Stomach (tissue), 9 donors: ENCODE data around the gene EPC1. TPM values are rescaled to one million over a fixed set of nuclear protein-coding genes. Genes with fewer than 3 reads are reported as not detected.
"Not testable (repeated sequence)": the region's sequence is repeated elsewhere in the genome, so short reads cannot be mapped to it uniquely, and the experiment has no call there.

ENCODE experiments used
- DNase-seq, 2 donors: peaks; one replicate each; pipeline versions ENCODE4 v3.0.0 to v3.0.0-alpha.2; 2013 to 2019
- H3K27ac ChIP-seq, 5 donors: fragments of 200-600 bp in 4 of 5; sonication (generic) in 4 of 5; one replicate each; pipeline ENCODE4 v1.5.1; 2013 to 2019; ENCODE audit warnings: mild to moderate bottlenecking in 1 of 5, moderate library complexity in 1 of 5
- H3K27me3 ChIP-seq, 3 donors: fragments of 200-600 bp; sonication (generic); one replicate each; pipeline ENCODE4 v1.5.1; 2017 to 2019; ENCODE audit warnings: mixed run types in 1 of 3
- H3K36me3 ChIP-seq, 4 donors: fragments of 200-600 bp; sonication (generic); 1 replicate in 3 of 4; 2 replicates in 1 of 4; pipeline ENCODE4 v1.5.1; 2016 to 2019
- H3K4me1 ChIP-seq, 4 donors: fragments of 200-600 bp; sonication (generic); one replicate each; pipeline ENCODE4 v1.5.1; 2016 to 2019
- H3K4me3 ChIP-seq, 4 donors: fragments of 200-600 bp; sonication (generic) in 3 of 4; one replicate each; pipeline ENCODE4 v1.5.1; 2016 to 2019; ENCODE audit warnings: mild to moderate bottlenecking in 1 of 4
- H3K9me3 ChIP-seq, 4 donors: fragments of 200-600 bp; sonication (generic); one replicate each; pipeline ENCODE4 v1.5.1; 2016 to 2019
- EP300 ChIP-seq: sonication (generic); formaldehyde crosslinking; IDR thresholded peaks from one replicate; pipeline ENCODE4 v1.6.1; 2017; ENCODE audit warnings: antibody characterized with exemption
- POLR2A ChIP-seq, 4 donors: fragments of 450-650 bp; IDR thresholded peaks; one replicate each; pipeline ENCODE4 v1.6.1; 2016; ENCODE audit warnings: antibody characterized with exemption in 4 of 4, control low read depth in 2 of 4, mild to moderate bottlenecking in 1 of 4, moderate library complexity in 1 of 4
- POLR2AphosphoS5 ChIP-seq, 3 donors: sonication (generic); formaldehyde crosslinking; IDR thresholded peaks; one replicate each; pipeline ENCODE4 v1.6.1; 2016; ENCODE audit warnings: antibody characterized with exemption in 3 of 3
- WGBS, 5 donors: extraction: QIAGEN DNeasy Blood & Tissue Kit in 3 of 5; methylation state at CpG; one replicate each; pipeline versions ENCODE4 v1.1.5 to v1.1.7; 2013 to 2018; 5-methylcytosine and 5-hydroxymethylcytosine counted together
- intact Hi-C: fragments of 100-400 bp; cut with DNase I; formaldehyde crosslinking; loops from one replicate; pipeline ENCODE4 v1.15.1; 2023; ENCODE audit warnings: low total_unique reads
- polyA plus RNA-seq, 3 donors: library from polyadenylated mRNA; stranded (reverse); fragments of 200-250 nt; gene quantifications; one replicate each; pipeline ENCODE4 v1.2.3, GENCODE V29; 2013
- total RNA-seq, 5 donors: library from RNA; depleted of rRNA; stranded (reverse); fragments of >200 nt; gene quantifications; one replicate each; pipeline versions ENCODE4 v1.1.0 to v1.2.3, GENCODE V29; 2014 to 2016
- TF ChIP-seq, protein P1 (sequence below), 7 experiments: fragments of 450-650 bp in 4 of 7; fragments of 200-600 bp in 3 of 7; sonication (generic) in 3 of 7; IDR thresholded peaks; one replicate each; pipeline ENCODE4 v1.5.1; 2016 to 2019; ENCODE audit warnings: antibody characterized with exemption in 7 of 7, control low read depth in 2 of 7, mild to moderate bottlenecking in 1 of 7
- donor health status: healthy with polysubstance abuse.
- donor health status: Bipolar disorder and iron deficiency.
- donor health status: healthy.

EPC1 gene
- total and polyA plus RNA-seq, 8 donors, result 9.2 to 182 (median 32.5) TPM

DNA sequence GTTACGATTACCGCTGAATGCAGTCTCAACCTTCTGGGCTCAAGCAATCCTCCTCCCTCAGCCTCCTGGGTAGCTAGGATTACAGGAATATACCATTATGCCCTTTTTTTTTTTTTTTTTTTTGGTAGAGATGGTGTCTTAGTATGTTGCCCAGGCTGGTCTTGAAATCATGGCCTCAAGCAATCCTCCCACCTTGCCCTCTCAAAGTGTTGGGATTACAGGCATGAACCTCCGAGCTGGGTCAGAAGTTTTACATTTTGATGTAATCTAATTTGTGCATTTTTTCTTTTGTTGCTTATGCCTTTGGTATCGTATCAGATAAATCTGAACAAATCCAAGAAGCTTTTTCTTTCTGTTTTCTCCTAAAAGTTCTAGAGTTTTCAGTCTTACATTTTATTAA is 87.4 kb downstream of the EPC1 start:
- H3K36me3 ChIP-seq, result no peaks in the 10 kb centered on the region
- no peaks in the 10 kb centered on the region for H3K27me3 ChIP-seq
- TF ChIP-seq POLR2A (IDR thresholded peaks at IDR 0.05) (no peak), EP300 (no peak), POLR2AphosphoS5 (IDR thresholded peaks at IDR 0.05) (no peak)
- TF ChIP-seq, protein P1, sequence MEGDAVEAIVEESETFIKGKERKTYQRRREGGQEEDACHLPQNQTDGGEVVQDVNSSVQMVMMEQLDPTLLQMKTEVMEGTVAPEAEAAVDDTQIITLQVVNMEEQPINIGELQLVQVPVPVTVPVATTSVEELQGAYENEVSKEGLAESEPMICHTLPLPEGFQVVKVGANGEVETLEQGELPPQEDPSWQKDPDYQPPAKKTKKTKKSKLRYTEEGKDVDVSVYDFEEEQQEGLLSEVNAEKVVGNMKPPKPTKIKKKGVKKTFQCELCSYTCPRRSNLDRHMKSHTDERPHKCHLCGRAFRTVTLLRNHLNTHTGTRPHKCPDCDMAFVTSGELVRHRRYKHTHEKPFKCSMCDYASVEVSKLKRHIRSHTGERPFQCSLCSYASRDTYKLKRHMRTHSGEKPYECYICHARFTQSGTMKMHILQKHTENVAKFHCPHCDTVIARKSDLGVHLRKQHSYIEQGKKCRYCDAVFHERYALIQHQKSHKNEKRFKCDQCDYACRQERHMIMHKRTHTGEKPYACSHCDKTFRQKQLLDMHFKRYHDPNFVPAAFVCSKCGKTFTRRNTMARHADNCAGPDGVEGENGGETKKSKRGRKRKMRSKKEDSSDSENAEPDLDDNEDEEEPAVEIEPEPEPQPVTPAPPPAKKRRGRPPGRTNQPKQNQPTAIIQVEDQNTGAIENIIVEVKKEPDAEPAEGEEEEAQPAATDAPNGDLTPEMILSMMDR (IDR thresholded peaks at IDR 0.05), result no peak
- WGBS, 5 donors, result 93 to 98% (median 96%) methylated on average over 4 of the region's 4 CpGs
- intact Hi-C loops, result loop anchor here (10.0 kb wide), 1 partner anchor 105 kb away; no protein-coding TSS in a partner anchor
- H3K4me3 ChIP-seq, result no peak overlapping the region
- H3K9me3 ChIP-seq, result no peaks in the 10 kb centered on the region
- H3K27ac ChIP-seq, result no peak overlapping the region
- DNase-seq, result no peak
- H3K4me1 ChIP-seq, result peaks cover 0 to 8% (median 5%) of the 10 kb centered on the region in 4 donors

DNA sequence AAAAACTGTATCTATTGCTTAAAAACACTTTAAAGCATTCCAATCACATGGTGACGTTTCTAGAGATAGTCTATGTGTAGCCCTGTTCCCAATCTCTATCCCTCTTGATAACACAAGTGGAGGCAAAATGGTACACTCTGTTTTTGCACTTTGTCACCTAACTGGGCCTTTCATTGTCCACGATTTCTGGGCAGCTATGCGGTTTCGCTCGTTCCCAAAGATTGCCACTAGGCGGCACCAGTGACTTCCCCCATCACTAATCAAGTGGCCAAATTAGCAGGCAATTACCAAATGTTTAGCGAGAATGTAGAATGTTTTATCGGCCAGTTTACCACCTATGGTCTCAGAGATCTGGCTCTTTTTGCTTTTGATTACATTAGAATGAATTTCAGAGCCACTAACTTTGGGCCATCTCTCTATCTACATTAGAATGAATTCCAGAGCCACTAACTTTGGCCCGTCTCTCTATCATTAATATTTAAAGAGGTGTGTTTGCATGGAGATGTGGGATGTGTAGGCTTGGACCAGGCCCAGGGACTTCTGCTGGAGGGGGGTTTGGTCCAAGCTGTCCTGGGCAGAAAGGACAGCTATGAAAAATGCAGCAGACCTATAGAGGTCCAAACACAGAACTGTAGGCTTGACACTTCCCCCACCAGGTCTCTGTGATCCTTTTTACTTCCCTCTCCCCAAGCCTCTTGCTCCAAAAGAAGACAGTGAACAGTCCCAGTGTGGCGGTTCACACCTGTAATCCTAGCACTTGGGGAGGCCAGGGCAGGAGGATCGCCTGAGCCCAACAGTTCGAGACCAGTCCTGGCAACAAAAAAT is 90.1 kb downstream of the EPC1 start:
- peak; percentile 80 to 83 for DNase-seq
- peak overlapping the region in 1 of 4 donors; percentile 5 for H3K4me3 ChIP-seq
- intact Hi-C loops, result loop anchor here (10.0 kb wide), 1 partner anchor 108 kb away; no protein-coding TSS in a partner anchor
- TF ChIP-seq, protein P1 (IDR thresholded peaks at IDR 0.05), result peak in 5 of 7 experiments; percentile 65 to 85 (median 81)
- TF ChIP-seq EP300 (no peak), POLR2A (IDR thresholded peaks at IDR 0.05) (no peak), POLR2AphosphoS5 (IDR thresholded peaks at IDR 0.05) (peak in 1 of 3 donors; percentile 44)
- H3K27me3 ChIP-seq, result no peaks in the 10 kb centered on the region
- H3K4me1 ChIP-seq, result peaks cover 0 to 8% (median 5%) of the 10 kb centered on the region in 4 donors
- no peaks in the 10 kb centered on the region for H3K36me3 ChIP-seq
- no peak overlapping the region for H3K27ac ChIP-seq
- WGBS, 5 donors, result 25 to 32% (median 29%) methylated on average over 12 of the region's 12 CpGs
- no peaks in the 10 kb centered on the region for H3K9me3 ChIP-seq

DNA sequence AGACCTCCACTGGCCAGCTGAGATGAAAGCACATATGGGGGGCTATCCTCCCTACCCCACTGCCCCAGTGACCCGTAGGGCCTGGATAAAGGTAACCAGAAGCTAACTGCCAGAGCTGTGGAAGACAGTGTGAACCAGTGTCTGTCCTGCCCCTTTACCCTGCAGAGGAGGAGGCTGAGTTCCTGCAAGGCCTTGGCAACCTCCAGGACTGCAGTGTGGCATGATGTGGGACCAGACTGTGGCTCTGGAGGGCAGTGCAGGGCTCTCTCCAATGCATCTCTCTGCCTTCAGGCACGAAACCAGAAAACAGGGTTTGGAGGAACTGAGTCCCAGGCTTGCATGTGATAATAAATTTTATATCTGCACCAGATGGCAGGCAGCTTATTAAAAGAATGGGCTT is 93.1 kb downstream of the EPC1 start:
- Histone ChIP-seq H3K27ac (no peak overlapping the region), H3K9me3 (no peaks in the 10 kb centered on the region), H3K4me1 (peaks cover 0 to 8% (median 5%) of the 10 kb centered on the region in 4 donors), H3K4me3 (no peak overlapping the region), H3K36me3 (no peaks in the 10 kb centered on the region), H3K27me3 (no peaks in the 10 kb centered on the region)
- DNase-seq, result peak in 1 of 2 donors; percentile 13
- WGBS, 5 donors, result 81 to 90% (median 86%) methylated on average over 2 of the region's 2 CpGs
- intact Hi-C loops, result loop anchor here (10.0 kb wide), 1 partner anchor 111 kb away; no protein-coding TSS in a partner anchor
- TF ChIP-seq, protein P1 (IDR thresholded peaks at IDR 0.05), result no peak
- TF ChIP-seq EP300 (no peak), POLR2AphosphoS5 (IDR thresholded peaks at IDR 0.05) (no peak), POLR2A (IDR thresholded peaks at IDR 0.05) (no peak)

DNA sequence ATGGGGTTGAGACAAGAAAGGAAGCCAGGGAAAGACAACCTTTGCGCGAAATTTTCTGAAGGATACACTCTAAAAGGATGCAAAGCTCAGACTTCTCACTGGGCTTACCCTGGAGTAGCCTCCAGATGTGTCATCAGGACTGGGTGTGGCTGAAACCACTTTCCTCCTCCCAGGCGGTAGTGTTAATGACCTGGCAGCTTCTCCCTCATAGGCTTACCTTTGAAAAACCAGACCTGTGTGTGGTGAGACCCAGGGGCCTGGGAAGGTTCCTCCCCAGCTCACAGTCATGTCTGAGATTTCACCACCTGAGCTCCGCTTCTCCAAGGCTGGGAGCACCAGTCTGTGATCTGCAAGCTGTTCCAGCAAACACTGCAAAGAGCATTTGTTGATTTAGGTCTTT is 93.7 kb downstream of the EPC1 start:
- DNase-seq, result peak; percentile 32 to 72
- Histone ChIP-seq H3K27me3 (no peaks in the 10 kb centered on the region), H3K36me3 (no peaks in the 10 kb centered on the region), H3K9me3 (no peaks in the 10 kb centered on the region), H3K27ac (no peak overlapping the region), H3K4me1 (peaks cover 0 to 8% (median 5%) of the 10 kb centered on the region in 4 donors), H3K4me3 (no peak overlapping the region)
- intact Hi-C loops, result loop anchor here (10.0 kb wide), 1 partner anchor 112 kb away; no protein-coding TSS in a partner anchor
- WGBS, 5 donors, result 55 to 73% (median 71%) methylated on average over 4 of the region's 4 CpGs
- no peak for TF ChIP-seq EP300
- TF ChIP-seq, protein P1 (IDR thresholded peaks at IDR 0.05), result no peak
- TF ChIP-seq POLR2AphosphoS5 (IDR thresholded peaks at IDR 0.05), result no peak
- TF ChIP-seq POLR2A (IDR thresholded peaks at IDR 0.05), result no peak

DNA sequence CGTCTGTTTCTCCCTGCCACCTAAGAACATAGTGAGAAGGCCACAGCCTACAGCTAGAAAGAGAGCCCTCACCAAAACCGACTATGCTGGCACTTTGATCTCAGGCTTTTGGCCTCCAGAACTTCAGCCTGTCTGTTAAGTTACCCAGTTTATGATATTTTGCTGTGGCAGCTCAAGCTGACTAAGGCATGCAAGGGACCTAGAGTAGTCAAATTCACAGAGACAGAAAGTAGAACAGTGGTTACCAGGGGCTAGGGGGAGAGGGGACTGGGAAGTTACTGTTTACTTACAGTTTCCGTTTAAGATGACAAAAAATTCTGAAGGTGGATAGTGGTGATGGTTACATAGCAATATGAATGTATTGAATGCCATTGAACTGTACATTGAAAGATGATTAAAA is 96.5 kb downstream of the EPC1 start:
- not testable (repeated sequence) for H3K4me1 ChIP-seq, H3K4me3 ChIP-seq, DNase-seq, H3K9me3 ChIP-seq, H3K27ac ChIP-seq, H3K27me3 ChIP-seq, H3K36me3 ChIP-seq
- WGBS, 5 donors, result 56 to 72% (median 70%) methylated on average over 3 of the region's 3 CpGs
- intact Hi-C loops, result loop anchor here (10.0 kb wide), 1 partner anchor 114 kb away; no protein-coding TSS in a partner anchor
